GM15510 (cell line): ENCODE data around the gene MAPK12.

Experiments
- POLR2A ChIP-seq: IDR thresholded peaks from 3 replicates; pipeline ENCODE4 v1.6.1; 2011; ENCODE audit warnings: borderline replicate concordance; ENCODE audit not compliant: insufficient read length; ENCODE audit errors: extremely low read depth

MAPK12 gene

DNA sequence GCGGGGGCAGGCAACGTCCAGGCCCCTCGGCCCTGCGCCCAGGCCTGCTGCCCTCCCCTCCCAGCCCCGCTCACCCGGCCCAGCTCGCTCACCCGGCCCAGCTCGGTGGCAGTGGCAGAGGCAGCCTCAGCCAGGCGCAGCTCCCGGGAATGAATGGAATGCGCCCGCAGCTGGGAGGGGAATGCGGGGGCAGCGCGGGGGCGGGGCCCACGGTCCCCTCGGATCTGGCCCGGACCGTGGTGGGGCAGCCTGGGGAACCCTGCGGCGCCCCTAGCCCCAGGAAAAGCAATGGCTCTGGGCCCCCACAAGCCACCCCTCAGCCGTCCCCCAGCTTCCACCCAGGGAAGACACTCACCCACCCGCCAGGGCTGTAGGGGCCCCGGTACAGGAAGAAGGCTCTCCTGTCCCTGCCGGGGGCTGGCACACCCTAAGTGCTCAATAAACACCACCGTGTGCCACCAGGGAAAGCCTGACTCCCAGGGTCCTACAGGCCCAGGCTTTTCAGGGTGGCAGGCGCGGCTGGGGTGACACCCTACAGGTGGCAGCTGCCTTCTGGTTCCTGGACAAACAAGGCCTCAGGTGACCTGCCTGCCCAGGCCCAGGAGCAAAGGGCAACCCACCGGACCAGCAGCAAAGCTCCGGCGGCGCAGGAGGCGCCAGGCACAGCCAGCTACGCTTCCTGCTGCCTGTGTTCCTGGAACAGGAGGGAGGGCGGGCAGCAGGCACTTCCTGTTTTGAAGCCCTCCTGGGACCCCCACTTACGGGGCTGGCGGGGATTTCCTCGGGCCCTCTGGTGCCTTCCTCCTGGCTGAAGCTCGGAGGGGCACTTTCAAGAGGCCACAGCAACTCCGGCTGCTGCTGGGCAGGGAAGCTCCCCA is 32.2 kb upstream of the MAPK12 start:
- TF ChIP-seq POLR2A: no peak

GRCh38 chr22:50292643-50293440 is 31.4 kb upstream of the MAPK12 start:
- no peak for TF ChIP-seq POLR2A

GRCh38 chr22:50289942-50290630 is 28.6 kb upstream of the MAPK12 start:
- TF ChIP-seq POLR2A: no peak

DNA sequence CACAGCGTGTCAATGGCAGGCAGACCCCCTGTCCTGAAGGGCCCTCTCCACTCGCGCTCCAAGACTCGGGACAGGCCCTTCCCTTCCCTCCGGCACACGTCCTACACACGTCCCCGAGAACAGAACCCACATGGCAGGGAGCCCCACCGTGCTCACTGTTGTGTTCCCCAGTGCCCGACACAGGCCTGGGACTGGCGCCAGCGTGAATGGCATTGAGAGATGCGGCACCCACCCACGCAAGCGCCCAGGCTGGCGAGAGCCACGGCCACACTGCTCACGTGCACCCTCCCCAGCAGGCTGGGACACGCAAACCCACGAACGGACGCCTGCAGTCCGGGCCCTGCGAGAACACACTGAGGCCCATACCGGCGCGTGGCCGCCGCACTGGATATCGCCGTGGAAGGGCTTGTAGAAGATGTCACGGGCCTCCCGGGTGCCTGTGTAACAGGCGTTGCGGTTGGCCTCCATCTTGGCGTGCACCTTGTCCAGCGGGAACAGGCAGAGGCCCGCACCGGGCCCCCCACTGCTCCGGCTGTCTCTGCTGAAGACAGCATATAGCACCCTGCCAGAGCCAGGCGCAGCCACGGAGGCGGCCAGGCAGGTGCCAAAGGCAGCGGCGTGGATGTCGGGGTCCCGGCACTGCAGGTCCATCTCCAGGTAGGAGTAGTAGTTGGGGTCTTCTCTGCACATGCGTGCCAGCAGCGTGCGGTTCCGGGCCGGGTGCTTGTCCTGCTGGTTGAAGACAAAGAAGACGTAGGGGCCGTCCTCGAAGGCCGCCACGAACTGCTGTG is 27.9 kb upstream of the MAPK12 start:
- TF ChIP-seq POLR2A: no peak

- no peak for TF ChIP-seq POLR2A
Observed at GRCh38 chr22:50287731-50288130, 26.2 kb upstream of the MAPK12 start.

GRCh38 chr22:50286701-50287318 is 25.3 kb upstream of the MAPK12 start:
- TF ChIP-seq POLR2A: no peak

DNA sequence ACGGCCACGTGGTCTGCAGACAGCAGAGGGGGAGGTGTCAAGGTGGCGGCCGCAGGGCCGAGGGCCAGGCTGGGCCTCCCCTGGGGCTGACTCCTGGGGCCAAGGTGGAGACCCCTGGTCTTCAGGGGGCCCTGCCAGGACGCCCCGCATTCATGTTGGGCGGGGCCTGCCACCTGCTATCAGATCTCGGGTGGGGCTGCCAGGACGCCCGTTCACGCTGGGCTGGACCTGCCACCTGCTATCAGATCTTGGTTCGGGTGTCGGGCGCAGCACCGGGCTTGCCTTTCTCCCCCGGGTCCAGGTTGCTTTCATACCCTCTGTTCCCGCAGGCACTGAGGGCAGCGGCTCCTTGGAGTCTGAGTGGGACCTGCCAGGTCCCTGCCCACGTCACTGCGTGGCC is 24.8 kb upstream of the MAPK12 start:
- TF ChIP-seq POLR2A: no peak

DNA sequence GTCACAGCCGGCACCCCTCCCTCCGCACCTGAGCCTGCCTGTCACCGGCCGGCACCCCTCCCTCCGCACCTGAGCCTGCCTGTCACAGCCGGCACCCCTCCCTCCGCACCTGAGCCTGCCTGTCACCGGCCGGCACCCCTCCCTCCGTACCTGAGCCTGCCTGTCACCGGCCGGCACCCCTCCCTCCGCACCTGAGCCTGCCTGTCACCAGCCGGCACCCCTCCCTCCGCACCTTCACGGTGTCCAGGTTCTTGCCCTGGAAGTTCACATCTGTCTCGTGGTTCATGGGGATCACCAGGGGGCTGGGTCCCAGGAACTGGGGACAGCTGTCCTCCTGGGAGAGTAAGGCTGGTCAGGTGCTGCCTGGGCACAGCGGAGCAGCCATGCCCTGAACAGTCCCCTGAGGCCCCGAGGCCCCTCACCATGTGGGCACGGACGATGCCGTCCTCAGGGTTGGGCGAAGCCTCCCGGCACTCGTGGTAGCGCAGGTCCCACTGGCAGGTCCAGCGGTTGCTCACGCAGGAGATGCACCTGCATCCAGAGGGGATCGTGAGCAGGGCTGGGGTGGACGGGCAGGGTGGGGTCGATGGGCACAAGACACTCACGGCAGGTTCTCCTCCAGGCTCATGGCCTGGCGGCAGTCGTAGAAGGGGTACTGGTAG is 24.2 kb upstream of the MAPK12 start:
- TF ChIP-seq POLR2A: no peak

DNA sequence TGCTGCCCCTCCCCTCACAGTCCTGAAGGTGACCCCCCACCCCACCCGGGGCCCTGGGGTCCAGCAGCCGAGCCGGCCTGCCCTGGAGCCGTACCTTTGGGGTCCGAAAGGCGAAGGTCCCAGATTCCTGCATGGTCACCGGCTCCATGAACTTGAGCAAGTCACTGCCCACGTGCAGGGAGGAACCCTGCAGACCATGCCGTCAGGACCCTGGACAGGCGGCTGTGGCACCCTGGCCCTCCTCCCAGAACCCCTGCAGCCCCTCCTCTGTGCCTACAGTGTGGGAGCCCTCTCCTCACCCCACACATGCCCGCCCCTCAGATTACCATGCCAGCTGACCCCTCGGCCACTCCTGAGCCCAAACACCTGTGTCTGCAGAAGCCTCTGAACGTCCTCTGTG is 23.0 kb upstream of the MAPK12 start:
- TF ChIP-seq POLR2A: no peak

- TF ChIP-seq POLR2A: no peak
Observed at GRCh38 chr22:50283821-50284220, 22.3 kb upstream of the MAPK12 start.

DNA sequence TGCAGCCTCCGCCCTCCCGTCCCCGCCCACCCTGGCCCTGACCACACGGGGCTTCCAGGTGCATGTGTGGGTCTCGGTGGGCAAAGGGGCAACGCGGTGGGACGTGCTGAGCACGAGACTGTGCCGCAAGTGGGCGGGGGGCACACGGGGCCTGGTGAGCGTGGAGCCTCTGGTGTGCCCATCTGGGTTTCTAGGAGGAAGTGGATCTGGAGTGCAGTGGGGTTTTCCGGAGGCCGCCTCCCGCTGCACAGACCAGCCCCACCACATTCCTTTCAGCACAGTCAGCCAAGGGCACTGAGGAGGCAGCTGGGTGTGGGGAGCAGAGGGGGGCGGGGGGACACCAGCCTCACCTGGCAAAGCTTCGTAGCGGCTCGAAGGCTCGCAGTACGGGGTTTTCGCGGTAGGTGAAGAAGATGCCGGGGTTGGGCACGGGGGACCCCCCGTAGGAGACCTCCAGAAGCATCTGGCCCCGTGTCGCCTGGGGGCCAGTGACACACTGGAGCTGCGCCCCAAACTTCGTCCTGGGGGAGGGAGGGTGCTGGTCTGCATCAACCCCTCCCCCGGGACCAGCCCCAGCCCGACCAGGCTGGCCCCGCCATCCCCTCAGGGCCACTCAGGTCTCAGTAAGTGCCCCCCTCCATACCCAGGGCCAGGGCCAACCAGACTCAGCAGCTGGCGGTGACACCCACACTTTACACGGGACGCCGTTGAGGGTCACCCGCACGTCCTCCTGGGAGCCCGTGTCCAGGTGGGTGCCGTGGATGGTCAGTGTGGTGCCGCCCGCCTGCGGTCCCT is 21.1 kb upstream of the MAPK12 start:
- TF ChIP-seq POLR2A: no peak

- no peak for TF ChIP-seq POLR2A
Observed at GRCh38 chr22:50281957-50282356, 20.5 kb upstream of the MAPK12 start.

DNA sequence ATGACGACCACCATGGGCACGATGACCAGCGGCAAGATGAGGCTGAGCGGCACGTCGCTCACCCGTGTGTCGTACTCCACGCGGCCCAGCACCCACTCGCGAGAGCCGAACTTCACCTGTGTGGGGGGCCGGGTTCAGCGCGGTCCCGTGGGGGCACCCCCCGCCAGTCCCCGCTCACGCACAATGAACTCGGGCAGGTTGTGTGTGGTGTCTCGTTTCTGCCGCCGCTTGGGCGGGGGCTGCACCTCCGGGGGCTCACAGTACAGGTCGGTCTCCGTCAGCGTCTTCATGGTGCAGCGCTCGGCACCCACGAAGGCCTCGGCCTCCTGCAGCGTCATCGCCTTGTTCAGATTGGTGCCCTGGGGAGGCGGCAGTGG is 19.9 kb upstream of the MAPK12 start:
- TF ChIP-seq POLR2A: no peak
